ENCODE results near the gene ZFPM1.
"Not testable (repeated sequence)": the region's sequence is repeated elsewhere in the genome, so short reads cannot be mapped to it uniquely, and the experiment has no call there.

Gene ZFPM1

GRCh38 chr16:88464447-88465318 is 11.6 kb downstream of the ZFPM1 start:
- DNase-seq (ENCODE audit: low read depth), result no peak

- no peak for DNase-seq (ENCODE audit: low read depth)
Observed at GRCh38 chr16:88465387-88465983, 12.4 kb downstream of the ZFPM1 start.

- DNase-seq (ENCODE audit: low read depth), result no peak
Observed at GRCh38 chr16:88466175-88466862, 13.2 kb downstream of the ZFPM1 start.

GRCh38 chr16:88466949-88467348 is 13.9 kb downstream of the ZFPM1 start:
- DNase-seq (ENCODE audit: low read depth), result no peak

DNA sequence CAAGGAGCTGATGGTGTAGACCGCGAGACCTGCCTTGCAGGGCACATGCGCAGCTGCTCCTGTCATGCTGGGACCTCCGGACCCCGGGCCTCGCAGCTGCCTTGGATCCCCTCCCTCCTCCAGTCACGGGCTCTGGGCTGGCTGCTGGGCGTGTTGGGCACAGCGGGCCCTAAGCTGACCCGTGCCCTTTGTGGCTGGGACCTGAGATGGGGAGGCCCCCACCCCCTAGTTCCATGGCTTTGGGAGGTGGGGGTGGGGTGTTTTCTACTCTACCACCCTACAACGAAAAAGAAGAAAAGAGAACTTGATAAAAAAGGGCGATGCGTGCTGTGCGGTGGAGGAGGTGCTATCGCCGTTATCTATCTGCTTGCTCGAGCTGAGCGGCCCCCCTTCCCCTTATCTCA is 14.5 kb downstream of the ZFPM1 start:
- DNase-seq (ENCODE audit: low read depth), result no peak

DNA sequence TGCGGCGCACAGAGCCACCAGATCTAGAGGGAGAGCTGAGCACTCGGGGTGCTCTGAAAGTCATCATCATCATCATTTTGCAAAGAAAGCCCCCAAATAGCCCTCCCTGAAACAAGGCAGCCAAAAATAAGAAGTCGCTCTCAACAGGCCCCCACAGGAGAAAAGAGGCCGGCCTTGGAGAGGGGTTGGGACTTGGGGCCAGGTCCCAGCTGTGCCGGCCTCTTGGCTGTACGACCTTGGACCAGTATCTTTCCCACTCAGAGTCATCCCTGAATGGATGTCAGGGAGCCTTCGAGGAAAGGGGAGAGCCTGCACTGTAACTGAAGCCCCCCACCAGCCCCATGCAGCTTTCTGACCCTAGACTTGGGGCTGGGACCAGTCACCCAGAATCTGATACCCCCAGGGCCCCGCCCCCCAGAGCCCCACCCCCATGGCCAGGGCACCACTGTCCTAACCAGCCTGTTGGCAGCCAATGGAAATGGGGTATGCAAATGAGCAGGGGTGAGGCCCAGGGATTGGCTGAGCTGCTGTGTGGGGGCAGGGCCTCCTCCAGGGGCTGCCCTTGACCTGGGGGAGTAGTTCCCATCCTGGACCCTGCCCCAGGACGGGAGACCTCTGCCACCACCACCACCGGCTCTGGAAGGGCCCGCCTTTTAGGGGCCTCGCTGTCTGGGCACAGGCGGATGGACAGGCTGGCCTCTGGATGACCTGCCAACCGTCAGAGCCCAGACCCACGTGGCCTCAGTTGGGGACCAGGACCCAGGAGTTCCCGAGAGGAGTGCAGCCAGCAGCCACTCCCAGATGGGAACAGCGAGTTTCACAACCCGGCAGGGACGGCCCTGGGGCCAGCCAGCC is 15.4 kb downstream of the ZFPM1 start:
- DNase-seq (ENCODE audit: low read depth), result no peak

- DNase-seq (ENCODE audit: low read depth), result no peak
Observed at GRCh38 chr16:88469615-88470395, 16.7 kb downstream of the ZFPM1 start.

- DNase-seq (ENCODE audit: low read depth), result not testable (repeated sequence)
Observed at GRCh38 chr16:88470396-88470680, 17.3 kb downstream of the ZFPM1 start.

DNA sequence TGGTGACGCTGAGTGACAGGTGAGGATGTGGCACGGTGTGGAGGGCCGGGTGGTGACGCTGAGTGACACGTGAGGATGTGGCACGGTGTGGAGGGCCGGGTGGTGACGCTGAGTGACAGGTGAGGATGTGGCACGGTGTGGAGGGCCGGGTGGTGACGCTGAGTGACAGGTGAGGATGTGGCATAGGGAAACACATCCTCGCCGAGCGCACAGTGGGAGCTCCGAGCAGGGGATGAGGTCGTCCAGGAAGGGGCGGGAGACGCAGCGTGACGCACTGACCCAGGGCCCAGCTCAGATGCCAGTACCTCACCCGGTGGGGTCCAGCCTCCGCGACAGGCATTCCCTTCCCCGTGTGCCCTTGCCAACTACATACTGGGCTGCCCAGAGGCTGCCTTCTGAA is 17.6 kb downstream of the ZFPM1 start:
- not testable (repeated sequence) for DNase-seq (ENCODE audit: low read depth)

DNA sequence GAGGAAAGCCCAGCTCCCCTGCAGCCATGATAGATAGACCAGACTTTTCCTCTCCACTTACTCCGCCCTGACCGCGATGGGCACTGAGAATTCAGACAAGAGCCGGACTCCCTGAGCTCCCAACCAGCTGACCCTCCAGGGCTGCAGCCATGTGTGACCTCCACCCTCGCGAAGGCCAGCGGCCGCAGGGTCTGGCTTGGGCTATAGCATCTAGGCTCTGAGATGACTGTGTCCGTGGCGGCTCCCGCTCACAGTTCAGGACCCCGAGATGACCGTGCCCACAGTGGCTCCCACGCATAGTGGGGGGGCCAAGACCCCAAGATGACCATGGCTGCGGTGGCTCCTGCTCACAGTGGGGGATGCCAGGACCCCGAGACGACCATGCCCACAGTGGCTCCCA is 18.0 kb downstream of the ZFPM1 start:
- DNase-seq (ENCODE audit: low read depth), result no peak

DNA sequence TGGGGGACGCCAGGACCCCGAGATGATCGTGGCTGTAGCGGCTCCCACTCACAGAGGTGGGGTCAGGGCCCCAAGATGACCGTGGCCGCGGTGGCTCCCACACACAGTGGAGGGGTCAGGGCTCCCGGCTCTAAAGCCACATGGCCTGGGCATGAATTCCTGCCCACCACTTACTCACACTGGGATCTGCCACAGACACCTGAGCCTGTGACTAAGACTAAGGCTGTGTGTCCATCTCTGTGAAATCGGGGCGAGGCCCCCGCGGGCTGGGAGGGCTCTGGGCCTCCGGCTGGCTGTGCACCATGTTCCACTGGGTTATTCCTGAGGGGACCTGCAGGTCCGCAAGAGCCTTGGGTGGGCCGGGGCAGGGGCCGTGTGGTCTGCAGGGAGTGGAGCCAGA is 18.5 kb downstream of the ZFPM1 start:
- DNase-seq (ENCODE audit: low read depth), result no peak

- DNase-seq (ENCODE audit: low read depth), result no peak
Observed at GRCh38 chr16:88472069-88472468, 19.0 kb downstream of the ZFPM1 start.

GRCh38 chr16:88472637-88473205 is 19.6 kb downstream of the ZFPM1 start:
- no peak for DNase-seq (ENCODE audit: low read depth)

DNA sequence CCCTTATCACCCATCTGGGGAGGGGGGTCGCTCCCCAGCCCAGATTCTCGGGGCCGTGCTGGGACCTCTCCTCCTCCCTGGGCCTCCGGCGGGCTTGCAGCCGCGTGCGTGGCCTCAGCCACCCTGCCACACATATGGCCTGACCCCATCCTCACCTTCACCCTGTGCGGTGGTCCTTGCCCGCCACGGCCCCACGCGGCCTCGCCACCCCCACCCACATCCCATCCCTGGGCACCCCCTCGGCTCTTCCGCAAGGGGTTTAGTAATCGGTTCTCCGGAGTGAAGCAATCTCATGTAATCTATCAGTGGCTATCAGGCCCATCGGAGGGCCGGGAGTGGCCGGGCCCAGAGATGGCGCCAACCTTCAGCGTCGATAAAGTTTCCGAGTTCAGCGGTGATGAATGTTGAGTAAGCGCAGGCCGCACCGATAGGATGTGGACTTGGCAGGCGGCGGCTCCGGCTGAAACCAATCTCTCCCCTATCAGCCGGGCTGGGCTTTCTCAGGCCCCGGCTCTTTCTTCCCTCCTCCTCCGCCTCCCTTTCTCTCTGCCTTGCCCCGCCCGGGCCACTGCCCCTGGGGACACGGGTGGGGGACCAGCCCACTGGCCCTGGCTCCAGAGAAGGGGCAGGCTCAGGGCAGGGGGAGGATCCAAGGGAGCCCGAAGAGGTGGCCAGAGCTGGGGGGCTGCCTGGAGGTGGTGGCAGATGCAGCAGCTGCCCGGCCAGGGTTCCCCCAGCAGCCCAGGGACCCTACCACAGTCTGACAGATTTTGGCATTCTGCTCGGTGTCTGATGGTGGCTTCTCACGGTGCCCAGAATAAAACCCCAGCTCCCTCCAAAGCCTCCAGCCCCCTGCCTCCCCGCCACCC is 20.8 kb downstream of the ZFPM1 start:
- DNase-seq (ENCODE audit: low read depth), result no peak

- DNase-seq (ENCODE audit: low read depth), result no peak
Observed at GRCh38 chr16:88475037-88475436, 22.0 kb downstream of the ZFPM1 start.

DNA sequence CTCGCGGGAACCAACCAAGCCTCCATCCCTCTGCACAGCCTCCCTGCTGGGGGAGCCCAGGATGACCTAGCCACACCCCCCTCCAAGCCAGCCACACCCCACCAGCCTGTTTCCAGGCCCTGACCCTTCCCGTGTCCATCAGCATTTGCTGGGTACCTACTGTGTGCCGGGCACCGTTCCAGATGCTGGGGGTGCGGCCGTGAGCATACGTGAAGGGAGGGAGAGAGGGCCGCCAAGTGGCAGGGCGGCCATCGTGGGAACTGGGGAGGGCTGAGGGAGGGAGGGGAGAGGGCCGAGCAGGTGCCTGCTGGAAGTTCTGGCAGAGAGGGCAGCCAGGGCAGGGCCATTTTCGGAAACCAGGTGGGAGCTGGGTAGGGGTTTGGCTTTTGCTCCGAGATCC is 23.1 kb downstream of the ZFPM1 start:
- no peak for DNase-seq (ENCODE audit: low read depth)

- no peak for DNase-seq (ENCODE audit: low read depth)
Observed at GRCh38 chr16:88476817-88477397, 23.8 kb downstream of the ZFPM1 start.

DNA sequence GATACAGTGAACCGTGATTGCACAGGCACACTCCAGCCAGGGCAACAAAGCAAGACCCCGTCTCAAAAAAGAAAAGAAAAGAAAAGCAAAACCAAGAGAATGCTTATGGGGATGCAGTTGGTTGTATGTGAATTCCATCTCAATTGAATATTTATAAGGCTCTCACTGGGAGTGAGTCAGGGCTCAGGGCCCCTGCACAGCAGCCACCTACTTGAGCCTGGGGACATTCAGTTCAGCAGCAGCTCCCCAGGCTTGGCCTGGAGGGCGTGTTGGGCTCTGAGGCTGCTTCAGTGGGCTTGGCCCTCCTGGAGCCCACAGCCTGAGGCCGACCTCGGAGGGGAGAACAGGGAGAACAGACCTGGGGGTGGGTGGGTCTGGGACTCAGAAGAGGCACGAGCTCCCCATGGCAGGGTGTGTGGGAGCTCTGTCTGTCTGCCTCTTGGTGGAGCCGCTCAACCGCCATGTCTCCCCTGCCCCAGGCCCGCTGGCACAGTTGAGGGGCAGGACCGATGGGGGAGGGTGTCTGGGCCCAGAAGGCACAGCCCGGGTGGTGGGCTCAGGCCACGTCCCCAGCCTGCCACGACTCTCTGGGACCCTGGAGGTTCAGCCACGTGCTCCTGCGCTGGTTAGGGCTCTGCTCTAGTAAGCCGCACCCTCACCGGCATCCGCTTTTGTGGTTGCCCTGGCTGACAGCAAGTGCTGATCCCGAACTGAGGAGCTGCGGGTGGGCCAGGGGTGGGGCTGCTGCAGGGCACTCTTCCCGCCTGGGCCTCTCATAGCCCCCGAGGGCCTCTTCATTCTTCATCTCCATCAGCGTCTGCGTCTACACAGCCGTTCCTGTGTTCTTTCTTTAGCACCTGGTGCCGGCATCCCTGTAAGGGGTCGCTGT is 24.8 kb downstream of the ZFPM1 start:
- DNase-seq (ENCODE audit: low read depth), result peak; percentile 26
